Embryonic facial prominence (tissue), 1 donor: ENCODE data around the gene DCDC2C.
"Not testable (repeated sequence)": the region's sequence is repeated elsewhere in the genome, so short reads cannot be mapped to it uniquely, and the experiment has no call there.

ENCODE experiments used
- DNase-seq: peaks from one replicate; pipeline ENCODE4 v3.0.0-alpha.2; 2016; ENCODE audit errors: extremely low spot score

The DCDC2C gene

GRCh38 chr2:3771576-3771975 lies 68.2 kb downstream of the DCDC2C start:
- DNase-seq: no peak

DNA sequence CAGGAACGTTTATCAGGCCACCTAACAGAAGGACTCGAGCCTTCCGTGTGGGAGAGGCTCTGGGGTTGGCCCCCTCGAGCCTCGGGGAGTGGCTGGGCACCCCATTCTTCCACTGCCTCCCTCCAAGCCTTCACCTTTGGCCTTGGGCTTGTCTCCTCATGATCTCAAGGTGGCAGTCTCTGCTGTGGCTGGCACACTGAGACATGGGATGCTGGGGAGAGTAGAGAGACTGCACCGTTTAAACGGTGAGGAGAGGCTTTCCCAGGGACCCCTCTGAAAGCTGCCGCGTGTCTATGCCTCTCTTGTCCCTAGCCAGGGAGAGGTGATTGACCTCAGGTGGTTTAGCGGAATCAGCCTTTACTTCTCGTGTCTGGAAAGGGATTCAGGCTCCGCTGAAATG lies 71.0 kb downstream of the DCDC2C start:
- DNase-seq: no peak

- DNase-seq: no peak
Observed at GRCh38 chr2:3776311-3776710, 72.9 kb downstream of the DCDC2C start.

DNA sequence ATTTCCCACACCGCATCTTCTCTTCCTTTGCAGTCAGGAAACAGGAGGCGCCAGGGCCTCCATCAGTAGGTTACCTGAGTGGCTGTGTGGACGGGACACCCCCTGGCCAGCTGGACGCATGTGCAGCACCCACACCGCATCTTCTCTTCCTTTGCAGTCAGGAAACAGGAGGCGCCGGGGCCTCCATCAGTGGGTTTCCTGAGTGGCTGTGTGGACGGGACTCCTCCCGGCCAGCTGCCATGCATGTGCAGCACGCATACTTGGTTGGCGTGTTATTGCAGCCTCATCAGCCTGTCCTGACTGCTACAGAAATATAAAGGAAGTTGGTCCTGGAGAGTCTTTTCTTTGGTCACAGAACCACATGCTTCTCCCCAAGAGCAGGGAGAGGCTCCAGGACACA lies 74.6 kb downstream of the DCDC2C start:
- DNase-seq: no peak

DNA sequence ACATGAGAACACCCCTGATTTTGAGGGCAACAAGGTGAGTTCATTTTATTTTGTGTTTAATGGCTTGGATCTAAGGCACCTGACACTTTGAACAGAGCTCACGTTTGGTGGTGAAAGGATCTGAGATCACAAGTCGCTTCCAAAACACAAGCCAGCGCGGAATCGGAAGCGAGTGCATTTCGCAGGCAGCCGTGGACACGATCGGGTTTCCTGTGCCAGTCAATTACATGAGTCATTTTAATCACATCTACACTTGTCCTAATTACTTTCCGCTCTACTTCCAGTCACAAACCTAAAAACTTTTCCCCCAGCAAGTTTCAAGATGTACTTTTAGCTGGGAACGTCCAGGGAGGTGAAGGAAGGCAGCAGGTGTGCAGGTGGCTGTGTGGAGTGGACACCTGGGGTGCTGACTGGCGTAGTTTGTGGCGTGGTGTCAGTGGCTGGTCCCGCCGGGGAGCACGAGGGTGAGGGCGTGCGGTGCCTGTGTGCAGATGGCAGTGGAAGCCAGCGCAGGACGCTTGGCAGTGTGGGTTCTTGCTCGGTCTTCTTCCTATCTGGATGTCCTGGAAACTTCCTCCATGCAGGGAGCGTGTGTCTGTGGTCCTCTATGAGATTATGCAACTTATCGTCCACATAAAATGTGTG lies 75.6 kb downstream of the DCDC2C start:
- no peak for DNase-seq

- no peak for DNase-seq
Observed at GRCh38 chr2:3779496-3780049, 76.2 kb downstream of the DCDC2C start.

GRCh38 chr2:3780477-3781402 lies 77.4 kb downstream of the DCDC2C start:
- no peak for DNase-seq

DNA sequence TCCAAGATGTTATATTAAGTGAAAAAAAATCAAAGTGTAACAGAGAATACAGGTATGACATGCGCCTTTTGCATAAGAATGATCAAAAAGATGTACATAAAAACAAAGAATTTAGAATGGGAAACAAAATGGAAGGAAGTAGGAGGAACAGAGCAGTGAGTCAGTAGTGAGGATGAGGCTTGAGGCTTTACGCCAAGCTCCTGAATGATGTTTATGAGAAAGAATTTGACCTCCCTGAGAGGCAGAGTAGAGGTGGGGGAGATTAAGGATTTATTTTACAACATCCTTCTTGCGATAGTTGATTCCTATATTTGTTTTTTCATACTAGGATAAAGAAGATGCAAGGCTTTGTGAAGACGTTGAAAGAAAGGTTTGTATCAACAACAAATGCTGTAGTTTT lies 81.4 kb downstream of the DCDC2C start:
- no peak for DNase-seq

- no peak for DNase-seq
Observed at GRCh38 chr2:3785220-3785889, 82.0 kb downstream of the DCDC2C start.

- DNase-seq: no peak
Observed at GRCh38 chr2:3785890-3786273, 82.5 kb downstream of the DCDC2C start.

GRCh38 chr2:3787768-3788167 lies 84.4 kb downstream of the DCDC2C start:
- DNase-seq: no peak

GRCh38 chr2:3789256-3789655 lies 85.9 kb downstream of the DCDC2C start:
- DNase-seq: no peak

DNA sequence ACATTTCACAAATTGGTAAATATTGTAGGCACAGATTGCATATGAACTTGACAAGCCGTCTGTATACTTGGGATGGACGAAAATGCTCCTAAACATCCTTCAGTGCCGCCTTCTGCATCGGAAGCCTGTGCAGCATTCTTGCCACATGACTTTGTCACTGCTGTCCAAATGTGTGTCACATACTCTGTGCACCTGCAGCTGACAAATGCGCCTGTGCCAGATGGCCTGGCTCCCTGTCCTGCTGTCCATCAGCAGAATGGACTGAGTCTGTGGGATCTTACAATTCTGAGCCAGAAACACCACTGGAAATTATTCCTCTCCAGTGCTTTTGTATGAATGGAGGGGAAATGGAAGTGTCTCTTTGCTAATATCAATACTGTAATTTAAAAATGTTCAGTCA lies 89.9 kb downstream of the DCDC2C start:
- DNase-seq: no peak

DNA sequence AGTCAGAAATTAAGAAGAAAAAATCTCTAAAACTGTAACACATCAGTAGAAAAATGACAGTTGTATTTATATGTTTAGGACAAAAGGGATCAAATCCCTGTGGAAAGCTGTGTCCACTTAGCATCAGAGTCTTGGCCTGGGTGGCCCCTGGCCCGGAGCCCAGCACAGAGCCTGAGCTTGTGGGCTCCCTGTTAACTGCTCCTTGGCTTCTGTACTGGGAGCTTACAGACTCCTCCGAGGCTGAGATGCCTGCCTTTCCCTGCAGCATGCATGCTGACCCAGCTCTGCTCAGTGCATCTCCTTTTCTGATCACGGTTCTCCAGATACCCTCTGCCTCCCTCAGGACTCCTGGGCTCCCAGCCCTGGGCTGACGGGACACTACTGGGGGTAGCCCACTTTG lies 98.1 kb downstream of the DCDC2C start:
- no peak for DNase-seq

GRCh38 chr2:3805201-3805939 lies 102.0 kb downstream of the DCDC2C start:
- DNase-seq: no peak

- no peak for DNase-seq
Observed at GRCh38 chr2:3806168-3806567, 102.8 kb downstream of the DCDC2C start.

DNA sequence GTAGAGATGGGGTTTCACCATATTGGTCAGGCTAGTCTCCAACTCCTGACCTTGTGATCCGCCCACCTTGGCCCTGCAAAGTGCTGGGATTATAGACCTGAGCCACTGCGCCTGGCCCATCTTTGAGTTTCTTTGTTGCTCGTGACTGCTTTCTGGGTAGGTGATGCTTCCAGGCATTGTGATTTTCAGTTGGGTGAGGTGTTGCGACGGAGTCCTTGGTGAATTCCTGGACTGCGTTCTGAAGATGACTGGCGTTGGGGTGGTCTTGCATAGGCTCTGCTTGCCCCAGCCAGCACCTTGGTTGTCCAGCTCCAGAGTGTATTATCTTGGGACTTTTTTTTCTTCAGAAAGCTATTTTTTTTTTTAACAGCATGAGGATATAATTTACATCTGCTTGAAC lies 103.4 kb downstream of the DCDC2C start:
- no peak for DNase-seq

- no peak for DNase-seq
Observed at GRCh38 chr2:3807853-3808252, 104.5 kb downstream of the DCDC2C start.

DNA sequence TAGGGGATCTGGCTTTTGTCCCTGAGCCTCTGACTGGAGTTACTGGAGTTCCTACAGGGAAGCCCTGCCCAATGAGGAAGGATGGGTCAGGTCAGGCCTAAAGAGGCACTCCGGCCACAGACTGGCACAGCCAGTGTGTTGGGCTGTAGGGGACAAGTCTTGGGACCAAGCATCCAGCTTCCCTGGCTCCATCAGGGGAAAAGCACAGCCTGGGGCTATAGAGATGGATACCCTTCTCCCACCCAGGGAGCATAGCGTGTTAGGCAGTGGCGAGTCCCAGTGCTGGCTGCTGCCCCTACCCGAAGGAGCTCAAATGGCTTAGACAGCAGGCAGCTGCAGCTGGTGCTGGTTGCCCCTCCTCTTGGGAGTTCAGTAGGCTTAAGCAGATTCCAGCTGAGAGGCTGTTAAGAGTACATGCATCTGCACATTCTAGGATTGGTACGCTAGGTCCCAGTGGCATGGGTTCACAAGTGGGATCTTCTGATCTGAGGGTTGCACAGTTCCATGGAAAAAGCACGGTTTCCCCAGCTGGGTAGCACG lies 111.4 kb downstream of the DCDC2C start:
- DNase-seq: no peak

DNA sequence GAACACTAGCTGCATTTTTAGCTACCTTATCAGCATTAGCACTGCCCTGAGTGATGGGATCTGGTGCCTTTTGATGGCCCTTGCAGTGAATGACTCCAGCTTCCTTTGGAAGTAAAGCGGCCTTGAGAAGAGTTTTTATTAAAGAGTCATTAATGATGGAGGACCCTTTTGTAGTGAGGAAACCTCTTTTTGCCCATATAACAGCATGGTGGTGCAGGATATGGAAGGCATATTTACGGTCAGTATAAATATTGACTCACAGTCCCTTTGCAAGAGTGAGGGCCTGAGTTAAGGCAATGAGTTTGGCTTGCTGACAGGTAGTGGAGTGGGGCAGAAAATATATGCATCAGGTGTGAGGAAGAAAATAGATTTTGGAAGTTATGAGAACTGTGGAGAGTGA lies 113.8 kb downstream of the DCDC2C start:
- DNase-seq: not testable (repeated sequence)

GRCh38 chr2:3823748-3824147 lies 120.4 kb downstream of the DCDC2C start:
- DNase-seq: no peak
